SK-N-SH treated with all-trans-retinoic acid at 6 μM for 48 hours (cell line): ENCODE measurements around the gene PTPRN2.

Experiments used
- GLIS3 ChIP-seq: fragments of 250-450 bp; sonication (Bioruptor Pico); IDR thresholded peaks from 2 replicates; pipeline ENCODE4 v1.5.0; 2020; ENCODE audit warnings: mild to moderate bottlenecking, moderate library complexity
- ZNF565 ChIP-seq: fragments of 450-650 bp; formaldehyde crosslinking; conservative IDR thresholded peaks from 2 replicates; pipeline ENCODE4 v1.5.0; 2020; ENCODE audit warnings: low read depth, mild to moderate bottlenecking, moderate library complexity
- ZNF70 ChIP-seq: fragments of 450-650 bp; formaldehyde crosslinking; IDR thresholded peaks from 2 replicates; pipeline ENCODE4 v1.5.0; 2020; ENCODE audit warnings: mild to moderate bottlenecking, moderate library complexity
- TF ChIP-seq, protein P1 (sequence below): fragments of 250-450 bp; sonication (Bioruptor Pico); IDR thresholded peaks from 2 replicates; pipeline ENCODE4 v1.8.0; 2020; ENCODE audit warnings: mild to moderate bottlenecking, moderate library complexity, borderline replicate concordance
- TF ChIP-seq, protein P2 (sequence below): fragments of 250-450 bp; sonication (Bioruptor Pico); IDR thresholded peaks from 2 replicates; pipeline ENCODE4 v1.5.1; 2021; ENCODE audit warnings: mild to moderate bottlenecking, moderate library complexity
- TF ChIP-seq, protein P3 (sequence below): fragments of 250-450 bp; sonication (Bioruptor Pico); IDR thresholded peaks from 2 replicates; pipeline ENCODE4 v1.5.1; 2020; ENCODE audit warnings: low read depth, mild to moderate bottlenecking, moderate library complexity

DNA sequence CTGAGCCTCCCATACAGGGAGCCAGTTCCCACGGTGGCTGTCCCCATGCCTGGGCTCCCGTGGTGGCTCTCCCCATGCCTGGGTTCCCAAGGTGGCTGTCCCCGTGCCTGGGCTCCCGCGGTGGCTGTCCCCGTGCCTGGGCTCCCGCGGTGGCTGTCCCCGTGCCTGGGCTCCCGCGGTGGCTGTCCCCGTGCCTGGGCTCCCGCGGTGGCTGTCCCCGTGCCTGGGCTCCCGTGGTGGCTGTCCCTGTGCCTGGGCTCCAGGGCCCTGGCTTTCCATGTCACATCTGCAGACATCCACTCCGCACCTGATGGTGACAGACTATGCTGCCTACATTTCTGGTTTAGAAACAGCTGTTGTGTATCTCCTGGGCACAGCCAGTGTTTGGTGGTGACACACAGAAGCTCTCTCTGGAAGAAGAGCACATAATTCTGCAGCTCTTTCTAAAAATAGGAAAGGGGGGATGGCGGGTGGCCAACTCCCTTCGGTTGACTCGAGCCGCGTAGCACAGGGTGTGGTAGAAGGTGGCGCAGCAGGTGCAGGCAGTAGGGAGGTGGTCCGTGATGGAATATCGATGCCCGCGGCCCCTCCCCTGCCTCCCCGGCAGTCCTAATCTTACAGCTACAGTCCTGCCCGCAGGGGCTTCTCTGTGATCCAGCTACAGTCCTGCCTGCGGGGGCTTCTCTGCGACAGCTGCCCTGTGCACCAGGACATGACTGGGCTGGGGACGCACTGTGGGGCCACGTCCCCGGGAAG is 999.6 kb downstream of the PTPRN2 start:
- TF ChIP-seq GLIS3 (CRISPR knock-in tag) = no peak
- TF ChIP-seq, protein P1, sequence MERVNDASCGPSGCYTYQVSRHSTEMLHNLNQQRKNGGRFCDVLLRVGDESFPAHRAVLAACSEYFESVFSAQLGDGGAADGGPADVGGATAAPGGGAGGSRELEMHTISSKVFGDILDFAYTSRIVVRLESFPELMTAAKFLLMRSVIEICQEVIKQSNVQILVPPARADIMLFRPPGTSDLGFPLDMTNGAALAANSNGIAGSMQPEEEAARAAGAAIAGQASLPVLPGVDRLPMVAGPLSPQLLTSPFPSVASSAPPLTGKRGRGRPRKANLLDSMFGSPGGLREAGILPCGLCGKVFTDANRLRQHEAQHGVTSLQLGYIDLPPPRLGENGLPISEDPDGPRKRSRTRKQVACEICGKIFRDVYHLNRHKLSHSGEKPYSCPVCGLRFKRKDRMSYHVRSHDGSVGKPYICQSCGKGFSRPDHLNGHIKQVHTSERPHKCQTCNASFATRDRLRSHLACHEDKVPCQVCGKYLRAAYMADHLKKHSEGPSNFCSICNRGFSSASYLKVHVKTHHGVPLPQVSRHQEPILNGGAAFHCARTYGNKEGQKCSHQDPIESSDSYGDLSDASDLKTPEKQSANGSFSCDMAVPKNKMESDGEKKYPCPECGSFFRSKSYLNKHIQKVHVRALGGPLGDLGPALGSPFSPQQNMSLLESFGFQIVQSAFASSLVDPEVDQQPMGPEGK (CRISPR knock-in tag) = no peak
- TF ChIP-seq, protein P2, sequence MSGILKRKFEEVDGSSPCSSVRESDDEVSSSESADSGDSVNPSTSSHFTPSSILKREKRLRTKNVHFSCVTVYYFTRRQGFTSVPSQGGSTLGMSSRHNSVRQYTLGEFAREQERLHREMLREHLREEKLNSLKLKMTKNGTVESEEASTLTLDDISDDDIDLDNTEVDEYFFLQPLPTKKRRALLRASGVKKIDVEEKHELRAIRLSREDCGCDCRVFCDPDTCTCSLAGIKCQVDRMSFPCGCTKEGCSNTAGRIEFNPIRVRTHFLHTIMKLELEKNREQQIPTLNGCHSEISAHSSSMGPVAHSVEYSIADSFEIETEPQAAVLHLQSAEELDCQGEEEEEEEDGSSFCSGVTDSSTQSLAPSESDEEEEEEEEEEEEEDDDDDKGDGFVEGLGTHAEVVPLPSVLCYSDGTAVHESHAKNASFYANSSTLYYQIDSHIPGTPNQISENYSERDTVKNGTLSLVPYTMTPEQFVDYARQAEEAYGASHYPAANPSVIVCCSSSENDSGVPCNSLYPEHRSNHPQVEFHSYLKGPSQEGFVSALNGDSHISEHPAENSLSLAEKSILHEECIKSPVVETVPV (CRISPR knock-in tag) = no peak
- TF ChIP-seq ZNF70 (CRISPR knock-in tag) = no peak
- TF ChIP-seq, protein P3, sequence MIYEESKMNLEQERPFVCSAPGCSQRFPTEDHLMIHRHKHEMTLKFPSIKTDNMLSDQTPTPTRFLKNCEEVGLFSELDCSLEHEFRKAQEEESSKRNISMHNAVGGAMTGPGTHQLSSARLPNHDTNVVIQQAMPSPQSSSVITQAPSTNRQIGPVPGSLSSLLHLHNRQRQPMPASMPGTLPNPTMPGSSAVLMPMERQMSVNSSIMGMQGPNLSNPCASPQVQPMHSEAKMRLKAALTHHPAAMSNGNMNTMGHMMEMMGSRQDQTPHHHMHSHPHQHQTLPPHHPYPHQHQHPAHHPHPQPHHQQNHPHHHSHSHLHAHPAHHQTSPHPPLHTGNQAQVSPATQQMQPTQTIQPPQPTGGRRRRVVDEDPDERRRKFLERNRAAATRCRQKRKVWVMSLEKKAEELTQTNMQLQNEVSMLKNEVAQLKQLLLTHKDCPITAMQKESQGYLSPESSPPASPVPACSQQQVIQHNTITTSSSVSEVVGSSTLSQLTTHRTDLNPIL (CRISPR knock-in tag) = no peak
- TF ChIP-seq ZNF565 = no peak
